ENCODE measurements around the gene ASB16. TPM values are rescaled to one million over a fixed set of nuclear protein-coding genes. Genes with fewer than 3 reads are reported as not detected.
"Not testable (repeated sequence)": the region's sequence is repeated elsewhere in the genome, so short reads cannot be mapped to it uniquely, and the experiment has no call there.

ASB16 gene, protein sequence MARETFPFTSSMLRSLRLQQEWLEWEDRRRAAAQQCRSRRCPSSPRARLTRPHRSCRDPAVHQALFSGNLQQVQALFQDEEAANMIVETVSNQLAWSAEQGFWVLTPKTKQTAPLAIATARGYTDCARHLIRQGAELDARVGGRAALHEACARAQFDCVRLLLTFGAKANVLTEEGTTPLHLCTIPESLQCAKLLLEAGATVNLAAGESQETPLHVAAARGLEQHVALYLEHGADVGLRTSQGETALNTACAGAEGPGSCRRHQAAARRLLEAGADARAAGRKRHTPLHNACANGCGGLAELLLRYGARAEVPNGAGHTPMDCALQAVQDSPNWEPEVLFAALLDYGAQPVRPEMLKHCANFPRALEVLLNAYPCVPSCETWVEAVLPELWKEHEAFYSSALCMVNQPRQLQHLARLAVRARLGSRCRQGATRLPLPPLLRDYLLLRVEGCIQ
- 0.75 TPM in 1 of 2 replicates, not detected in the other for total RNA-seq

DNA sequence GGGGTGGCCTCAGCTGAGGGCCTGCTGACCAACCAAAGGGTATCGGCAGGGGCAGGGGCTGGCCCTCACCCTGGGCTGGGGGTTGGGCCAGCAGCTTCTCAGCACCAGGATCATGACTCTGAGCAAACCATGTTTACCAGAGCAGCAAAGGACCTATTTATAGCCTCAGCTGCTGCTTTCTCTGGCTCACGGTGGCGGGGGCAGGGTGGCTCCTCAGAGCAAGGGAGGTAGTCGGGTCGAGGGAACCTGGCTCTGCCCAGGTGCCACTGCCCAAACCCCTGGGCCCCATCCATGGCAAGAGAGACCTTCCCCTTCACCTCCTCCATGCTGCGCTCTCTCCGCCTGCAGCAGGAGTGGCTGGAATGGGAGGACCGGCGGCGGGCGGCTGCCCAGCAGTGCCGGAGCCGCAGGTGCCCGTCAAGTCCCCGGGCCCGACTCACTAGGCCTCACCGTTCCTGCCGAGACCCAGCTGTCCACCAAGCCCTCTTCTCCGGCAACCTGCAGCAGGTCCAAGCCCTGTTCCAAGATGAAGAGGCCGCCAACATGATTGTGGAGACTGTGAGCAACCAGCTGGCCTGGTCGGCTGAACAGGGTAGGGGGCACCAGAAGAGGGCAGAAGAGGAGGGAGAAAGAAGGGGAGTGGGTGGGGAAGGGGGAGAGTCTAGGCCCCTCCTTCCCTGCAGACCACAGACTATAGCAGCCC, at the start of gene ASB16:
Gene ASB16, plus strand, starts transcription at position 206 of the 703 bp plus-strand sequence. Its CDS starts 86 bp downstream, at position 292.
- intact Hi-C loops (cut with micrococcal nuclease), result no loop called here

DNA sequence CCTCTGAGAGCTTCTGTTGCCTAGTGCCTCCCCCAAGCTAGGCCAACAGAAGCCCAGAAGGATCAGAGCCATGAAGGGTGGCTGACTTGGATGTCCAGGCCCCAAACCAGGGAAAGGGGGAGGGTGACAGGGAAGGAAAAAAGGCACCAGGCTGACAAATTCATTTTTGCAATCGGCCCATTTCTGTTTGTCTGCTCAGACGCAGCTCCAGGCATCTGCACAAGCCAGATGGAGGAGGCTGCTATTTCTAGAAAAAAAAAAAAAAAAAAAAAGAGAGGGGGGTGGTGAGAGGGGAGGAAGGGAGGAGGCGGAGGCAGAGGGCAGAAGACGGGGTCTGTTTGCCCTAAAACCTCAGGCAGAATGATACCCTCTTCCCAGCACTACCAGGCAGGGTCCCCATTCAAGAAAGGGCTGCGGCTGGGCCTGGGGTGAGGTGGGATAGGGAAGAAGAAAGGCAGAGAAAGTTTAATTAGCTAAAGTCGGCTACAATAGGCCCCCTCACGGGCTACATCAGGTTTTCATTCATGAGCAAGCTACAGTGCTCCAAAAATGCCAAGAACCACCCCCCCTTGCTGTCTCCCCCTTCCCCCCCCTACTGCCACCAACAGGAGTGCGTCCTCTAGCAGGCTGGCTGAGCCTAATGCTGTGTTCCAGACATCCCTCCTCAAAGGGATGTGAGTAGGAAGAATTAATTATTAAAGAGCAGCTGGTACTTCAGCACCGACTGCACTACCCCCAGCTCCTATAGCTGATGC, 49.5 kb upstream of the ASB16 start:
- intact Hi-C loops (cut with micrococcal nuclease), result no loop called here

DNA sequence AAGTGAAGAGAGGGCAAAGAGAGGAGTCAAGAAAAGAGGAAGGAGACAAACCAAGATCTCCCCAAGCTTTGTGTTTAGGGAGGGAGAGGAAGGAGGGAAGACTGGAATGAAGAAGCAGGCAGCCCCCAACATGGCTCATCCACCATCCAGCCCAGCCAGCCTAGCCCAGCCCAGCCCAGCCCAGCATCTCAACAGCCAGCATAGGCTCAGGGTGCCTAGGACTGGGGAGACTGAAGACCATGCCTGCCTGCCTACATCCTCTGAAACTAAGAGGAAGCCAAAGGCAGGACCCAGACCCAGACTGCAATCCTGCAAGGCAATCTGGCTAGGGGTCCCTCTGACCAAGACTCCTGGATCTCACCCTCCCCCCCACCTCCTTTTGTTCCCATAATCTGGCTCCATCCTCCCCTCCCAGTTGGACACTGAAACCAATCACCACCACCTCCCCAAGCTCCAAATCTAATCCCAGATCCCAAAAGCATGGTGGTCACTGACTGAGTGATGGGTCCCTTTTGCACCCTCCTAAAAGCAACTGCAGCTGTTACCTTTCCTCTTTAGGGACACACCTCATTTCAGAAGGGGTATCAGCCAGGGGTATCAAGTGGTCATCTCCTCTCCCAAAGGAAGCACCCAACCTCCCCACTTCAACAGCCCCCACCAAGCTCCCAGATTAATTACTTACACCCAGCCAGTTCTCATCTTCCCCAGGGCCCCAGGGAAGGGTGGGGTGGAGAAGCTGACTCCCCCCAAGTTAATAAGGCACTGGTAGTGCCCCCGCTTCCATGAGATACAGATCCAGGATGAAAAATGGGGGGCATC, 48.3 kb upstream of the ASB16 start:
- intact Hi-C loops (cut with micrococcal nuclease), result loop anchor here (2.0 kb wide), 1 partner anchor 51 kb away; the partner anchor contains the start of gene G6PC3

GRCh38 chr17:44122816-44123355, 47.6 kb upstream of the ASB16 start:
- intact Hi-C loops (cut with micrococcal nuclease), result loop anchor here (1.0 to 2.0 kb wide), 4 partner anchors 18 to 204 kb away; partner anchors contain the start of genes G6PC3, HROB and TMUB2

- intact Hi-C loops (cut with micrococcal nuclease), result loop anchor here (1.0 to 2.0 kb wide), 4 partner anchors 18 to 204 kb away; partner anchors contain the start of genes G6PC3, HROB and TMUB2
These were observed 47.0 kb upstream of the ASB16 start, which contains the start of gene HDAC5 for GRCh38 chr17:44123356-44124117. Gene HDAC5 (minus strand): TSS chr17:44123641. CDS start chr17:44117515, 6,126 bp downstream.

DNA sequence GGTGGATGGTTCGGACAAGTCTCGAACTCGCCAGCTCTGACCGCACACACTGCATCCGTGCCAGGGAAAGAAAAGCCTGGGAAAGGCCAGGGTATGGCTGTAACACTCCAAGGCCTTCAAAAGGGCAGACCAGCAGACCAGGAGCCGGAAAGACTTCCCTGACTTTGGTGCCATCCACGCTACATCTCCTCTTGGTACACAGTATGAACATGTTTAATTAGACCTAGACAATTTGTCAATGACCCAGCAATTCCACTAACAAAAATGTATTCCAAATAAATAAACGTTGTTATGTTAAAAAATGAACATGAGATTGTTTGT, 46.4 kb upstream of the ASB16 start:
- intact Hi-C loops (cut with micrococcal nuclease), result no loop called here

DNA sequence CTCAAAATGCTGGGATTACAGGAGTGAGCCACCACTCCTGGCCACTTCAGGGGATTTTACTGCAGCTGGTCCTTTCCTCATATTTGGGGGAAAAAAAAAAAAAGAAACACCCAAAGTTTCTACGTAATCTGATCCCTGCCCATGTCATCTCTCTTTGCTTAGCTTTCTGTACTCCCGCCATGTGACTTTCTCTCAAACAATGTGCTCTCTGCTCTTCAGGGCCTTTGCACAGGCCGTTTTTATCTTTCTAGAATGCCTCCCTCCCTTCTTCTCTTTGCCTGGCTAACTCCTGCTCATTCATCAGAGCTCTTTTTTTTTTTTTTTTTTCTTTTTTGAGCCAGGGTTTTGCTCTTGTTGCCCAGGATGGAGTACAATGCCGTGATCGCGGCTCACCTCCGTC, 42.1 kb upstream of the ASB16 start:
- intact Hi-C loops (cut with micrococcal nuclease), result no loop called here

DNA sequence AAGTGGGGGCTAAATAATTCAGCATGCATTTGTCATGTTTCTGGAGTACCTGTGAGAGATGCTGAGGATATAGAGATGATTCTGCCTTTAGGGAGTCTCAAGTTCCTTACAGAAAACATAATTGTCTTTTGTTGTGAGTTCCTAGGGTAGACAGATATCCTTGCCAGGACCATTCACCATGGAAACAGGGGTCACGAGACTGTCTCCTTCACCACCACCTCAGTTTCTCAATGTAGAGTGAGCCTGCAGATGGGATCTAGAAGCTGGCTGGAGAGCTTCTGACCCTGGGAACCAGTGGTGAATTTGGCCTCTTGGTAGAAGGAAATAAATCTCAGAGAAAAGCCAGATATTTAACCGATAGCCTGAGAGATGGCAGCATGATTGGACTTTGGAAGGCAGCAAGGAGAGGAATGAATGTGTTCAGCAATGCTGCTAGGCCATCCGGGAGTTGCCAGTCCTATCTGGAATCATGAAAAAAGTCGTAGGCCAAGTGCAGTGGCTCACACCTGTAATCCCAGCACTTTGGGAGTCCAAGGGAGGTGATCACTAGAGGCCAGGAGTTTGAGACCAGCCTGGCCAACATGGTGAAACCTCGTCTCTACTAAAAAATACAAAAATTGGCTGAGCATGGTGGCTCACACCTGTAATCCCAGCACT, 39.7 kb upstream of the ASB16 start:
- intact Hi-C loops (cut with micrococcal nuclease), result no loop called here

GRCh38 chr17:44131372-44131771, 39.1 kb upstream of the ASB16 start:
- intact Hi-C loops (cut with micrococcal nuclease), result not testable (repeated sequence)

DNA sequence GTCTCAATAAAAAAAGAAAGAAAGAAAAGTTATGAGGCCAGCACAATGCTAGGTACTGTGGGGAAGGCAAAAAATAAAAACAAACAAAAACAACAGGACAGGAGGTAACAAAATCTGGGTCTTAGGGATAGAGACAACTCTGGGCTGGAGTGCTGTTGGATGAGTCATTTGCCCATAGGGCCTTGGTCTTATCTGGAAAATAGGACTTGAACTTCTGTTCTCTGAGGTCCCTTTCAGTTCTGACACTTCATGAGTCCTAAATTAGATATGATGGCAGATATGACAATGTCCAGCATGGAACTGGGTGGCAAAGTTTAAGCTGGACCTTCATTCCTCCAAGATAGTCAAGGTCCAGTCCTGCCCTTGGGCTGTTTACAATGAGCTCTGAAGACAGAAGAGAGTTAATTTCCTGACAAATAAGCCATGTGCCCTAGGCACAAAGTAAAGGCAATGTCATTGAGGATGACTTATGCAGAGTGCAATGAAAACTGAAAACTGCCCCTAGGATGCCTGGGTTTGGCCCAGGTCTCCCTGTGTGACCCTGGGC, 38.2 kb upstream of the ASB16 start:
- intact Hi-C loops (cut with micrococcal nuclease), result no loop called here

DNA sequence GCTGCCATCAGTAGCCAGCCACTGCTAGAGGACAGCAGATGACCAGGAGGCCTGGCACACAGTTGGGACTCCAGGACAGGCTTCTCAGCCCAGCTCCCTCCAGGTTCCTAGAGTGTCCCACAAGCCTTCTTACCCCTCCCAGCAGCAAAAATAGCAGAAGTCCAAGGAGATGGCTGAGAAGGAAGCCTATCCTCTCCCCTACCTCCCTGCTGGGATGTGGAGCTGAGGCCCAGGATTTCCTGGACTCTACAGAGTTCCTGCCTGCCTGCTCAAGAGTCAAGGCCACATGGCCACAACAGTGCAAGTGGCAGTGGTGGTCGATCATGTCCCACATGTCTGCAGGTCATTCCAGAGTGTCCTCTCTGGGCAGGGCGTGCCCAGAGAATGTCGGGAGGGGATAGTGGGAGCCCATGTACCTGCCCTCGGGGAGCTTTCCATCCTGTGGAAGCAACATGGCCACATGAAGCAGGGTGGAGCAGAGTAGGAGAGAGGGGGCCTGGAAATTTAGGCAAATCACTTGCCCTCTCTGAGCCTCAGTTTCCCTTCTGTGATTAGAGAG, 36.5 kb upstream of the ASB16 start:
- intact Hi-C loops (cut with micrococcal nuclease), result no loop called here

DNA sequence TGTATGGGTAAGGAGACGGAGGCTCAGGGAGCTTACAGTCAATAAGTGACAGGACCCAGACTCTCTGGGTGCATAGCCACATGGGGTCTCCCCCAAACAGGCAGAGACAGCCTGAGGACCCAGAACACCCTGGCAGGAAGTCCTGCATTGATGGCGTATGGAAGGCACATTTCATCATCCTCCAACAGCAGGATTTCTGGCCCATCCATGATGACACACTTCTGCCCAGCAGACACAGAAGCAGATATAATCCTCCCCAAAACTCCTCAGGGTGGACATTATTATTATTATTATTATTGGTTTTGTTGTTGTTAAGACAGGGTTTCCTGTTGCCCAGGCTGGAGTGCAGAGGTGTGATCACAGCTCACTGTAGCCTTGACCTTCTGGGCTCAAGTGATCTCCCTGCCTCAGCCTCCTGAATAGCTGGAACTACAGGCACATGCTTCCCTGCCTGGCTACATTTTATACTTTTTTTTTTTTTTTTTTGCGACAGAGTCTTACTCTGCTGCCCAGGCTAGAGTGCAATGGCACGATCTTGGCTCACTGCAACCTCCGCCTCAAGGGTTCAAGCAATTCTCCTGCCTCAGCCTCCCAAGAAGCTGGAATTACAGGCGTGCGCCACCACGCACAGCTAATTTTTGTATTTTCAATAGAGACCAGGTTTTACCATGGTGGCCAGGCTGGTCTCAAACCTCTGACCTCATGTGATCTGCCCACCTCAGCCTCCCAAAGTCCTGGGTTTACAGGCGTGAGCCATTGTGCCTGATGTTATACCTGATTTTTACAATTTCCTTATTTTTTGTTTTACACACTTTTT, 35.5 kb upstream of the ASB16 start:
- intact Hi-C loops (cut with micrococcal nuclease), result no loop called here

DNA sequence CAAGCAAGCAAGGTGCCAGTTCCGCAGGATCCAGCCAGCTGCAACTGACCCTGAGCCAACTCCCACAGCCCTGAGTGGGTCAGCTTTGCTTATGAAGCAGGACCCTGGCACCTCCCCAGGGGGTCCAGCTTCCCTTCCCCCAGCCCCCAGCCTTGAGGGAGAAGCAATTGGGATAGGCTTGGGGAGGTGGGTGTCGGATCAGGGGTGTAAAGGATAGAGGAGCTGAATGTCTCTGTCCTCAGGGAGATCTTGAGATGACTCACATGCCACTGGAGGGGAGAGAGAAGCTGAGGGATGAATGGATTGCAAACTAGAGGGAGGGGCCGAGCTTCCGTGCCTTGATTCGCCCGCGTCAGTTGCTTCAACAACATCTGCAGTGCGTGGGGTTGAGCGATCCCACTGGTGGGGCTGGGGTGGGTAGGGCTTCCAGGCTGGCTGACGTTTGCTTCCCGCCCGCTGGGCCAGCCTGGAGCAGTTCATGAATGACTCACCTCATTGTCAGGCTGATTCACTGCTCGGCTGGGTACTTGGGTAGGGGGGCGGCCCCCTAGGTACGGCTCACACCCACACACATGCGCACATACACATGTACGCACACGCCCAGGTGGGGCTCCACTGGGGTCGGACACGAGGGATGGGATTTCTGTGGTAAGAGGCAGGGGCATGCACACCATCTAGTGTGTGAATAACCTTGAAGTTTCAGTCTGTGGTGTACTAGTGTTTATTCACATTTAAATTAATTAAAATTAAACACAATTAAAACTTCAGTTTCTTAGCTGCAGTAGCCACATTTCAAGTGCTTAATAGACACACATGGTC, 32.4 kb upstream of the ASB16 start:
- intact Hi-C loops (cut with micrococcal nuclease), result no loop called here

DNA sequence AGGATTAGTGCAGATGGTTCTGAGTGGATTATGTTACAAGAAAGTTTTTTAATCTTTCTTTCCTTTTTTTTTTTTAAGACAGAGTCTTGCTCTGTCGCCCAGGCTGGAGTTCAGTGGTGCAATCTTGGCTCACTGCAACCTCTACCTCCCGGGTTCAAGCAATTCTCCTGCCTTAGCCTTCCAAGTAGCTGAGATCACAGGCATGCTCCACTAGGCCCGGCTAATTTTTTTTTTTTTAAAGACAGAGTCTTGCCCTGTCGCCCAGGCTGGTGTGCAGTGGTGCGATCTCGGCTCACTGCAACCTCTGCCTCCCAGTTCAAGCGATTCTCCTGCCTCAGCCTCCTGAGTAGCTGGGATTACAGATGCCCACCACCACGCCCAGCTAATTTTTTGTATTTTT, 26.6 kb upstream of the ASB16 start:
- intact Hi-C loops (cut with micrococcal nuclease), result not testable (repeated sequence)

GRCh38 chr17:44144966-44145739, 25.4 kb upstream of the ASB16 start:
- intact Hi-C loops (cut with micrococcal nuclease), result no loop called here
